ENCODE data around the gene XKR8.
A peak's percentile ranks its signal among the peaks of the same experiment; 100 is the strongest.

The XKR8 gene, protein sequence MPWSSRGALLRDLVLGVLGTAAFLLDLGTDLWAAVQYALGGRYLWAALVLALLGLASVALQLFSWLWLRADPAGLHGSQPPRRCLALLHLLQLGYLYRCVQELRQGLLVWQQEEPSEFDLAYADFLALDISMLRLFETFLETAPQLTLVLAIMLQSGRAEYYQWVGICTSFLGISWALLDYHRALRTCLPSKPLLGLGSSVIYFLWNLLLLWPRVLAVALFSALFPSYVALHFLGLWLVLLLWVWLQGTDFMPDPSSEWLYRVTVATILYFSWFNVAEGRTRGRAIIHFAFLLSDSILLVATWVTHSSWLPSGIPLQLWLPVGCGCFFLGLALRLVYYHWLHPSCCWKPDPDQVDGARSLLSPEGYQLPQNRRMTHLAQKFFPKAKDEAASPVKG

DNA sequence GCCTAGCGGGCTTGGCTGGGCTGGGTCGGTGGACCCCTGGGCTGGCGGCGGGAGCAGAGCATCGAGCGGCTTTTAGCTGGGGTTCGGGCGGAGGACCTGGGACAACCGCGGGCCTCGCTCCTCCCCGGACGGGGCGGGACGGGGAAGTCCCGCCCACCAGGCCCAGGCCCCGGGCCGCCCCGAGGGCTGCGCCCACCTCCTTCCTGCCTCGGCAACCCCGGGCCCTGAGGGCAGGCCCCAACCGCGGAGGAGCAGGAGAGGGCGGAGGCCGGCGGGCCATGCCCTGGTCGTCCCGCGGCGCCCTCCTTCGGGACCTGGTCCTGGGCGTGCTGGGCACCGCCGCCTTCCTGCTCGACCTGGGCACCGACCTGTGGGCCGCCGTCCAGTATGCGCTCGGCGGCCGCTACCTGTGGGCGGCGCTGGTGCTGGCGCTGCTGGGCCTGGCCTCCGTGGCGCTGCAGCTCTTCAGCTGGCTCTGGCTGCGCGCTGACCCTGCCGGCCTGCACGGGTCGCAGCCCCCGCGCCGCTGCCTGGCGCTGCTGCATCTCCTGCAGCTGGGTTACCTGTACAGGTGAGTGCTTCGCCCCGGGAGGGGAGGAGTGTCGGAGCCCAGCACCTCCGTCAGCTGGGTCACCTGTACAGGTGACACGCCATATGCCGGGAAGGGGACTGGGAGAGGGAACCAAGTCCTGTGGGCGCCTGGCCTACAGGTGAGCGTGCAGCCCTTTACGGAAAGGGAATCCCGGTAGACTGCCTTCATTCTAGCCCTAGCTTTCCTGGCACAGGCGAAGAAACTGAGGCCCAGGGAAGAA lies at the start of gene XKR8:
TSS of gene XKR8 (plus strand) at position 182 of the 812 bp plus-strand sequence. CDS start at position 279, 97 bp downstream.
- peak; percentile 84 for DNase-seq

DNA sequence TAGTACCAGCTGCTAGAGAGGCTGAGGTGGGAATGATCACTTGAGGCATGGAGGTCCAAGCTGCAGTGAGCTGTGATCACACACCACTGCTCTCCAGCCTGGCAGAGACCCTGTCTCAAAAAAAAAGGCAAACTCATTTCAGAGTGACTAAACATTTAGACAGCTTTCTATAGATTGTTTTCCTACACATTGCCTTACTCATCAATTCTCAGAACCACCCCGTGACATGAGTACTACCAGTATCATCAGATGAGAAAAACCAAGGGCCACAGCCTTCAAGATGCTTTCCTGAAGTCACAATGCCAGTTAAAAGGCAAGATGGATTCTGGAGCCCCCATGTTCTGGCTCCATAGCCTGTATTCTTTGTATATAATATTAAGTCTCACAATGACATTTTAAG lies 47.3 kb upstream of the XKR8 start:
- DNase-seq = no peak

DNA sequence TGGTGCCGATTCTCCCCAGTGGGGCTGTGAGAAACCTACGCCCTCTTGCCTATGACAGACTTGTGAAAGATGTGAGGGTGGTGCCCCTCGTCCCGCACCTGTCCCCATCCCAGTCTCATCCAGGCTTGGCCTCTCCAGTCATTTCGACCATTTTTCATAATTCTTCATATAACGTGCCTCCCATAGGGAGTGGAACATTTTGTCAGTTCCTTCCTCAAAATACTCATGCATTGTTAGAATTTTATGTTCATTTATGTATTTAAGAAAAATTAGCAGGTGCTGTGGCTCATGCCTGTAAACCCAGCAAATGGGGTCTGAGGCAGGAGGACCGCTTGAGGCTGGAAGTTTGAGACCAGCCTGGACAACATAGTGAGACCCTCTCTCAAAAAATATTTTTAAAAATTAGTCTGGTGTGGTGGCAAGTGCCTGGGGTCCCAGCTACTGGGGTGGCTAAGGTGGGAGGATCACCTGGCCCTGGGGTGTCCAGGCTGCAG lies 44.6 kb upstream of the XKR8 start:
- DNase-seq = no peak

DNA sequence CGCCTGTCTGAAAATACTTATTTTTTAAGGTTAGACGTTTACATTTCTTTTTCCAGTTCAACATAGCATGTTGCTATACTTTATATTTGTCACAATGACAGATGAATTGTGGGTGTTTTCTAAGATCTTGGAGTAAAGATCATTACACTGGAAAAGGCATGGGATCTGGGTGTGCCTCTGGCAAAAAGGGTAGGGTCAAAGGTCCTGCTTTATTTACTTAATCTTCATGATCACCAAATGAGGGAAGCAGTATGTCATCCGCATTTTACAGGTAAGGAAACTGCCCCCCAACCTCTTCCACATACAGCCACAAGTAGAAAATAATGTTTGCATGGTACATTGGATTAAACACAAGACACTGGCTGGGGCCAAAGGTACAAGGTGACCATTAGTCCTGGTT lies 37.5 kb upstream of the XKR8 start:
- no peak for DNase-seq

DNA sequence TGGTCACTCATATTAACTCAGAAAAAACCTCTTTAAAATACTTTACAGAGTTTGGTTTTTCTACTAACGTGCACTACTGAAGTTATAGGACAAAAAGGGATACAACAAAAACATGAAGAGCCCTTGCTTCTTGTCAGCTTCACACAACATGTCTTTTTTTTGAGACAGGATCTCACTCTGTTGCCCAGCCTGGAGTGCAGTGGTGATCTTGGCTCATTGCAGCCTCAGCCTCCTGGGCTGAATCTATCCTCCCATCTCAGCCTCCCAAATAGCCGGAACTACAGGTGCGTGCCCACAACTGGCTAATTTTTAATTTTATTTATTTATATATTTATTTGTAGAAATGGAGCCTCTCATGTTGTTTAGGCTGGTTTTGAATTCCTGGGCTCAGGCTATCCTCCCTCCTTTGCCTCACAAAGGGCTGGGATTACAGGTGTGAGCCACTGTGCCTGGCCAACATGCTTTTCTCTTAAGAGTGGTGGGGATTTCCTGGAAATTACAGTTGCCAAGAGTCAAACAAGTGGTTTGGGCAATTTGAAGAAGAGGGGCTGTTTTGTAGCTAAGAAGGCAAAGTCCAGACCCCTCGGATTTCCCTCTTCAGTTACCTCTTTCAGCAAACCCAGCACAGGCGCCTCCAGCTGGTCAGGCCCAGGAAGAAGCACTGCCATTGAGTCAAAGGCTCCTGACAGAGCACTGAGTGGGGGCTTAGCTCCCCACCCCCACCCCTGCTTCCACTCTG lies 31.4 kb upstream of the XKR8 start:
- DNase-seq = no peak

DNA sequence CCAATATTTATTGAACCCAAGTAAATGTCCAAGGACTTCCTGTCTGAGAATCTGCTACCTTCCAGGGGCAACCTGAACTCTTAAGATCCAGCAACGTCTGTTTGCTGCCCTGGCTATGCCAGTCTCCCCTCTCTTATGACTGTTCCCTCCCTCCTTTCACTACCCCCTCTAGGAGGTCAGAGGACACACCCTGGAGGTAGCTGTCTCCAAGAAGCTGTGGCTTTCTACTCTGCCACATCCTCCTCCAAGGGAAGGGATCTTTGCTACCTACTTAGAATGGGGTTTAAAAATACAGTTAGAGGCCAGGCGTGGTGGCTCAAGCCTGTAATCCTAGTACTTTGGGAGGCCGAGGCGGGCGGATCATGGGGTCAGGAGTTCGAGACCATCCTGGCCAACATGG lies 28.6 kb upstream of the XKR8 start:
- no peak for DNase-seq

DNA sequence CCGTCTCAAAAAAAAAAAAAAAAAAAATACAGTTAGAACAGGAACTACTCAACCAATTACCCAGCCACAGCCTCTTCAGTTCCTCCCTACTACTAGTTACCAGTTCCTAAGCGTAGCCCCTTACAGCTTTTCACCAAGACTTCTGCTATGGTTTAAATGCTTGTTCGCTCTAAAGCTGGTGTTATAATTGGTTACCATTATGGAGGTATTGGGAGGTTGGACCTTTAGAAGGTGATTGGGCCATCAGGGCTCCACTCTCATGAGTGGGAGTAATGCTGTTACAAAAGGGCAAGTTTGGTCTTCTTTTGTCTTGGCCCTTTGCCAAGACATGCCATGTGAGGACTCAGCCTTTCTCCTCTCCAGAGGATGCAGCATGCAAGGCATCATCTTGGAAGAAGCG lies 28.0 kb upstream of the XKR8 start:
- DNase-seq = no peak

DNA sequence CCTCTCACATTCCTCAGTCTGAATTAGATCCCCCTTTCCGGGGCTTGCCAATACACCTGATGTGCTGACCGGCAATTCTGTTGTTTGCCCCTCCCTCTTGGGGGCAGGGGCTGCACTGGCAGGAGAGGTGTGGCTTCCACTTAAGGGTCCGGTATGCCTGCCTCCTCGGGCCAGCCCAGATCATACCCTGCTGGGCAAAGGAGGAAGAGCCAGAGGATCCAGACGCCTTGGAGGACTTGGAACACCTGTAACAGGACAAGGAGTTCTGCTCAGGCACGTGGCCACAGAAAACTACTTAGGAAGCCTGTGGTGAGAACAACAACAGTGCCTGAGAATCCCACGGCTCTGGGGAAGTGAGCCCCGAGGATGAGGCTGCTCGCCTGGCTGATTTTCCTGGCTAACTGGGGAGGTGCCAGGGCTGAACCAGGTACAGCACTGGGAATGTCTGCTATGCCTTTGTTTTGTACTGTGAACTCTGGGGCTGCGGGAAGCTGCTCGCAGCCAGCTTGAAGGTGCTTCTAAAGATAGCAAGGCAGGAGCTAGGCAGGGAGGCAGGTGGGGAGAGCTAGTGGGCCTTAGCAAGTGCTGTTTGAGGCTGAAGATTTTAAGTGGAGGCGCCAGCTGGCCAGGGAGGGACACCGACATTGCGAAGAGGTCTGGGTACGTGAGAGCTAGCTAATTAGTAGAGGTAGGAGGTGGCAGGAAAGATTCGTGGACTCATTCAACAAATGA lies 24.8 kb upstream of the XKR8 start, which contains the start of gene SMPDL3B:
TSS of gene SMPDL3B (plus strand) at position 183 of the 732 bp plus-strand sequence. CDS start at position 367, 184 bp downstream.
- DNase-seq = no peak

DNA sequence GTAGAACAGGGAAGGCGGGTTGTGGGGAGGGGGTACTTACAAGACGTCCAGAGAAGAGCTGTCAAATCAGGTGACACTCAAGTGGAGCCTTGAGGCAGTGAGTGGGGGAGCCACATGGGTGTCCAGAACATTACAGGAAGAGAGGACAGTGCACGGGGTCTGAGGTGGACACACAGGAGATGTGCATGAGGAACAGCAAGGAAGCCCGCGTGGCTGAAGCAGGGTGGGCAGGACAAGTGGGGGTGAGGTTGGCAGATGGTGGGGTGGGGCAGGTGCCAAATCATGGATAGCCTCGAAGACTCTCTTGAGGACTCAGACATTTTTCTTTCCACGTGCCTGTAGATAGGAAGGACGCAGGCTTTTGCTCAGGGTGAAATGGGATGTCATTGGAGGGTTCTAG lies 24.1 kb upstream of the XKR8 start:
- no peak for DNase-seq

DNA sequence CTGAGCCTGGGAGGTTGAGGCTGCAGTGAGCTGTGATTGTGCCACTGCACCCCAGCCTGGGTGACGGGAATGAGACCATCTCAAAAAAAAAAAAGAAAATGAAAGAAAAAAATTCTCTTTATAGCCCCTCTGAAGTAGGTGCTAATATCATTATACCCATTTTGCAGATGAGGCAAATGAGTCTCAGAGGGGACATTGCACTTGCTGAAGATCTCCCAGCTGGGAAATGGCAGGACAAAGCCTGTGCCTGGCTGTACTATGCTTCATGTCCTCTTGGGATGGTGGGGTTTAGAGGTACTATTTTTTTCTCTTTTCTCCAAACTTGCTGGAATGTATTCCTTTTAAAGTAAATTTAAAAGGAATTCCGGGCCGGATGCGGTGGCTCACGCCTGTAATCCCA lies 23.4 kb upstream of the XKR8 start:
- no peak for DNase-seq

DNA sequence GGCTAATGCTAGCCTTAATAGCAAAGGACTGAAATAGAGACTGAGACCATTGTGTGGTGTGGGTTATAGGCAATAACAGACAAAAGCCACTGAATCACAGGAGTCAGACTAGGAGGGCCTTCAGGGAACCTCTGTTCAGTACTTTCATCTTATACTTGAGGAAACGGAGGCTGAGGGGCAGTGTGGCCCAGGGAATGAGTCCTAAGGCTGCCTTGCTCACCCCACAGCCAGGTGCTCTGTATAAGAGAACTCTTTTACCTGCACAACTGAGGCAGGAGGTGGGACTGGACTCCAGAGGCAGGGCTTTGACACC lies 22.3 kb upstream of the XKR8 start:
- no peak for DNase-seq

DNA sequence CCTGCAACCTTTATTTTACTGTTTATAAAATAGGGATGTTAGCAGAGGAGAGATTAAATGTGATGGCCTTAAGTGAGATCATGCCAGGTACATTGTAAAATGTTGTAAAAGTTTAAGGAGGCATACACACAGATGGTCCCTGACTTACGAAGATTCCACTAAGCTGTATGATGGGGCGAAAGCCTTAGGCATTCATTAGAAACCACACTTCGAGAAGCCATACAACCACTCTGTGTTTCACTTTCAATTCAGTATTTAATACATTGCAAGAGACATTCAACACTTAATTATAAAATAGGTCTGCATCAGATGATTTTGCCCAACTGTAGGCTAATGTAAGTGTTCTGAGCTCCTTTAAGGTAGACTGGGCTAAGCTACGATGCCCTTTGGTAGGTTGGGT lies 21.3 kb upstream of the XKR8 start:
- no peak for DNase-seq

DNA sequence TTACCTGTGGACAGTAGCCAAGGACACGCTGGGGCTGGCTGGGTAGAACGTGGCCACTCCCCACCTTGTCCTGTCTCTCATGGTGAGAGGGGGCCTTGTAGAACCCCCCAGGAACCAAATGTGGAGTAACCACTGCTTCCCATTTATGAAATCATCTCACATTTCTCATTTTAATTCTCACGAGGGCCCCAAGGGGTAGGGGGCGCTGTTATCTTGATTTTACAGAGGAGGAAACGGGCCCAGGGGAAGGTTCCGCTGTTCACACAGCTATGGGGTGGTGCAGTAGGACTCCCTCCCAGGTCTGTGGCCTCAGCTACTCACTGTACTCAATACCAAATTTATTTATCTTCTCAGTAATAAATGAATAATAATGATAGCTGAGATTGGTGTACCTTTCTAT lies 19.5 kb upstream of the XKR8 start:
- peak; percentile 83 for DNase-seq

DNA sequence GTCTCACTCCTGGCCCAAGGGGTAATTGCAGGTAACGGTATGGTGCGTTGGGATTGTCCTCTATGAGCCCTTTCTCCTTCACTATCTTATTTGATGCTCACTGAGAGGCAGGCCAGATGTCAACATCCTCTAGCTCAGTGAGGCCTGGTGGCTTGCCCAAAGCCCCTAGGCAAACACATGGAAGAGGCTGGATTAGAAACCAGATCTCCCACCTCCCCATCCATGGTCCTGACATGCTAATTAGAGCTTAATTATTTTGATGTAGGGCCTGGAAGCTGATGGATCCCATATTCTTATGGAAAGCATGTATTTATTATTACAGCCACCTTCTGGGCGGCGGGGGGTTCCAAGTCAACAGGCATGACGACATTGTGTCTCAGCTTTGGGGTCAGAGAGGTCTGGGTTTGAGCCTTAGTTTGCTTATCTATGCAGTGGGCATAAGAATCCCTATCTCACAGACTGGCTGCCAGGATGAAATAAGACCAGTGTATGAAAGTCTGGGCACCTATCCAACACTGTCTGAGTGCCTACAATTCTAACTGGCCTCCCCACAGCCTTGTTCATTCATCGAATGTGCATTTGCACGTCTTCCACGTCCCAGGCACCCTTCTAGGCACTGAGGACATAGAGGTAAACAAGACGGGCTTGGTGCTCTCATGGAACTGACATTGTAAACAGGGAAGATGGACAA lies 18.8 kb upstream of the XKR8 start:
- no peak for DNase-seq

DNA sequence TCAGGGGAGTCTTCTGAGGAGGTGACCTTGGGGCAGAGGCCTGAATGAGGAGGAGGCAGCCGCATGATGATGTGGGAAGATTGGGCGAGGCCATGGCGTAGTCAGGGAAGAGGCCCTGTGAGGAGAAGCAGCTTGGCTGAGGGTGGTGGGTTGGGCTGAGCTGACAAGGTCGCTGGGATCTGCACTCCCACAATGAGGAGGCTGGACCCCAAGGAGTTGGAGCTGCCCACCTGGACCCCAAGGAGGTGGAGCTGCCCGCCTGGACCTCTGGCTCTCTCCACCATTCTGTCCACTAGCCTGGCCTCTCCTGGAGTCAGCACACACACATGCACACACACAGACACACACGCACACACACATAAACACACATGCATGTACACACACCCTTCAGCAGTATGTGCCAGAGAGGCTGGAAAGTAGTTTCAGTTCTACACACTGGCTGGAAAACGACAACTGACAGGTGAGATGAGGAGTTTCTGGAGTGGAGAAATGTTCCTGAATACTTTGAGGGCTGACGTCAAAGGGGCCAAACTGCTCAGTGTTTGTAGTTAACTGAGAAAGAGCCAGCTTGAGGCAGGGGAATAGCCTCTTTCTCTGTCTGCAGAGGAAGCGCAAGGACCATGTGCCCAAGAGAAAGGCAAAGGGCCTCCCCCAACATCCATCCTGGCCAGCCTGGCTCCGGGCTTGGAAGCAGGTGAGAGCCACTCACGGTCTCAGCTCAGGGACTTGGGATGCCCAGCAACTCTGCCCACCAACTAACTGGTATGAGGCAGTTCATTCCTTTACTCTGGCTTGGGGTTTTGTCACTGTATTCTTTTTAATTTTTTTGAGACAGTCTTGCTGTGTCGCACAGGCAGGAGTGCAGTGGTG lies 17.9 kb upstream of the XKR8 start:
- DNase-seq = no peak

DNA sequence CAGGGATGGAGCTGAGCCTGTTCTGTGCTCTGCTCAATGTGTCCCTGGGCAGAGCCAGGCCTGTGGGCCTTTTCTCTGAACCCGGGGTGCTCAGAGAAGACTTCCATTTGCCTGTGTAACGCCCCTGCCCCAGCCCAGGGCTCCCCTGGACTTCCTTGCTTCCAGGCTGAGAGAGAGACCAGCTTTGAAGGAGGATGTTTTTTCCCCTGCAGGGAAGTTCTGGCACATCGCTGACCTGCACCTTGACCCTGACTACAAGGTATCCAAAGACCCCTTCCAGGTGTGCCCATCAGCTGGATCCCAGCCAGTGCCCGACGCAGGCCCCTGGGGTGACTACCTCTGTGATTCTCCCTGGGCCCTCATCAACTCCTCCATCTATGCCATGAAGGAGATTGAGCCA lies 14.8 kb upstream of the XKR8 start:
- no peak for DNase-seq

DNA sequence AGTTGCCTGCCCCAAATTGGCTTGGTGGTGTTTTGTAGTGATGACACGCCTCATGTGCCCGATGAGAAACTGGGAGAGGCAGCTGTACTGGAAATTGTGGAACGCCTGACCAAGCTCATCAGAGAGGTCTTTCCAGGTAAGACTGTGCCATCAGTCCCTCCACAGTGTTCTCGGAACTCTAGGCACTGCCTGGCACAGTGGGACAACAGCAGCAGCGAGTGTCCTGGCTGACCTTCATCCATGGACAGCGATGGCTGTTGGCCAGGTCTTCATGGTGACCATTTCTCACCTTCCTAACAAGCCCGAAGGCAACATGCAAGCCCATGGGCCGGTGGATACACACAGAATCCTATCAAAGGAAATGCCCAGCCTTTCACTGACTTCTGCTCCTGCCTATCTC lies 10.7 kb upstream of the XKR8 start:
- no peak for DNase-seq

DNA sequence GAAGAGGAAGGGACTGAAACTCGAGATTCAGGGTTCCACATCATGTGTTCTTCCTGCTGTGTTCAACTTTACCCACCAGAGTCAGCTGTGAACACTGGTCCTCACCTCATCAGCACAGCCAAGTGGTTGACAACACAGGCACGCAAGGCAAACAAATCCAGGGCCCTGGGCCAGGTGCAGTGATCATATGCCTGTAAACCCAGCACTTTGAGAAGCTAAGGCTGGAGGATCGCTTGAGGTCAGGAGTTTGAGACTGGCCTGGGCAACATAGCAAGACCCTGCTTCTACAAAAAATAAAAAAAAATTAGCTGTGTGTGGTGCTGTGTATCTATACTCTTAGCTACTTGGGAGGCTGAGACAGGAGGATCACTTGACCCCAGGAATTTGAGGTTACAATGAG lies 8.4 kb upstream of the XKR8 start:
- no peak for DNase-seq

DNA sequence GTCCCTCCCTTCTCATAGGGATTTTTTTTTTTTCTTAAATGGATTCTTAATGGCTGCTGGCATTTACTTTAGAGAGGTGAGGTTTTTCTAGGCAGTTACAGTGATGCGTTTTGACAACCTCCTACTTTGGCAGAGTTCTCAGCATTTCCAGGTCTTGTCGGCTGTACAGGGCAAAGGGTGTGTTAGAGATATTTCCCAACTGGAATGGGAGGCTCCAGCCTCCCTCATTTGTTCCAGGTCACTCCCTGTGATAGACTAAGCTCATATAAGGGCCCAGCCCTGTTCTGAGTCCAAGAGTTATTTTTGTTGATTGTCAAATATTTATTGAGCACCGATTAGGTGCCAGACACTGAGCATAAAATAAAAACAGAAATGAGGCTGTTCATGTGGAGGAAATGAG lies 7.6 kb upstream of the XKR8 start:
- DNase-seq = no peak

DNA sequence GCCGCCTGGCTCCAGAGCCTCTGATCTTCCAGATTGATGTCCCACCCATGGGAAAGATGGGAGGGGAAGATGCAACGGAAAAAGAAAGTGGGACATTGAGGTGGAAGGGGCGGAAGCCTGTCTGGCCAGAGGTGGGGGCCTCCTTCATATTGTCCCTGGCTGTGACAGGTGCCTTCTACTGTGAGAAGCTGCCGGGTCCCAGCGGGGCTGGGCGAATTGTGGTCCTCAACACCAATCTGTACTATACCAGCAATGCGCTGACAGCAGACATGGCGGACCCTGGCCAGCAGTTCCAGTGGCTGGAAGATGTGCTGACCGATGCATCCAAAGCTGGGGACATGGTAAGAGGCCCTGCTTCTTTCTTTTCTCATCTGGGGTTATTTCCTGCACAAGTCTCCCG lies 5.6 kb upstream of the XKR8 start:
- DNase-seq = no peak

DNA sequence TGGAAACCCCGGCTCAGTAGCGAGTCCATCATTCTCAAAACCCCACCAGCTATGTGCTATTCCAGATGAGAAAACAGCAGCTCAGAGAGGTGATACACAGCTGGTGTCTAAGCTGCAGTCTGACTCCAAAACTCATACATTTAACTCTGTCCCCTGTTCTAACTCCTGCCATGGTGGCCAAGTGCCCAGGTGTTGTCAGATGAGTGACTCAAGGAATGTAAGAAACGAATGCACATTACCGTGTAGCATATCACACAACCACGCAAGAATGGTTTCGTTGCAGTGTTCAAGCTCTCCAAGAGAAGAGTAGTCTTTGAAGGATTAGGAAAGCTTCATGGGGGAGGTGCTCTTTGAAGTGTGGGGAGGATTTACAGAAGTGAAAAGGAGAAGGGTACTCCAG lies 4.7 kb upstream of the XKR8 start:
- no peak for DNase-seq

All from CD4-positive, alpha-beta T cell treated with Interleukin-17A for 1 hour (primary cell).